ENCODE results near the gene ADCY9.
"Not testable (repeated sequence)": the region's sequence is repeated elsewhere in the genome, so short reads cannot be mapped to it uniquely, and the experiment has no call there.

- TF ChIP-seq, protein P1, sequence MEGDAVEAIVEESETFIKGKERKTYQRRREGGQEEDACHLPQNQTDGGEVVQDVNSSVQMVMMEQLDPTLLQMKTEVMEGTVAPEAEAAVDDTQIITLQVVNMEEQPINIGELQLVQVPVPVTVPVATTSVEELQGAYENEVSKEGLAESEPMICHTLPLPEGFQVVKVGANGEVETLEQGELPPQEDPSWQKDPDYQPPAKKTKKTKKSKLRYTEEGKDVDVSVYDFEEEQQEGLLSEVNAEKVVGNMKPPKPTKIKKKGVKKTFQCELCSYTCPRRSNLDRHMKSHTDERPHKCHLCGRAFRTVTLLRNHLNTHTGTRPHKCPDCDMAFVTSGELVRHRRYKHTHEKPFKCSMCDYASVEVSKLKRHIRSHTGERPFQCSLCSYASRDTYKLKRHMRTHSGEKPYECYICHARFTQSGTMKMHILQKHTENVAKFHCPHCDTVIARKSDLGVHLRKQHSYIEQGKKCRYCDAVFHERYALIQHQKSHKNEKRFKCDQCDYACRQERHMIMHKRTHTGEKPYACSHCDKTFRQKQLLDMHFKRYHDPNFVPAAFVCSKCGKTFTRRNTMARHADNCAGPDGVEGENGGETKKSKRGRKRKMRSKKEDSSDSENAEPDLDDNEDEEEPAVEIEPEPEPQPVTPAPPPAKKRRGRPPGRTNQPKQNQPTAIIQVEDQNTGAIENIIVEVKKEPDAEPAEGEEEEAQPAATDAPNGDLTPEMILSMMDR (IDR thresholded peaks at IDR 0.05), result not testable (repeated sequence)
- not testable (repeated sequence) for TF ChIP-seq EZH2 (IDR thresholded peaks at IDR 0.05; ENCODE audit: borderline replicate concordance, insufficient read depth, low read depth, low read length, poor library complexity, severe bottlenecking)
These were observed 79.3 kb downstream of the ADCY9 start for GRCh38 chr16:4036952-4037351.

All from B cell (primary cell).